CD8-positive, alpha-beta memory T cell (primary cell): Measurements from ENCODE around the gene FNDC3B. TPM values are rescaled to one million over a fixed set of nuclear protein-coding genes. Genes with fewer than 3 reads are reported as not detected.

Source experiments
- CTCF ChIA-PET: fragments of 350-600 bp; sonication (Branson Sonifier 250); formaldehyde crosslinking; loops from one replicate; lab custom pipeline; 2021; ENCODE audit warnings: antibody characterized with exemption; lab: Charles Lee
- POLR2A ChIA-PET: fragments of 350-600 bp; sonication (Branson Sonifier 250); formaldehyde crosslinking; loops from one replicate; lab custom pipeline; 2021; ENCODE audit warnings: antibody characterized with exemption; lab: Charles Lee
- DNase-seq, 5 donors: peaks; one replicate each; pipeline versions ENCODE4 v3.0.0 to v3.0.0-alpha.2; 2020 to 2022; ENCODE audit warnings: mixed read lengths in 1 of 5
- H3K27ac ChIP-seq: one replicate; pipeline ENCODE4 v1.7.0; 2013; ENCODE audit warnings: low read depth, mild to moderate bottlenecking, low read length, moderate library complexity
- H3K27me3 ChIP-seq: 2 replicates; pipeline ENCODE4 v1.7.0; 2013; ENCODE audit warnings: low read length, mild to moderate bottlenecking; ENCODE audit not compliant: insufficient read depth, poor library complexity, severe bottlenecking
- H3K36me3 ChIP-seq: 2 replicates; pipeline ENCODE4 v1.7.0; 2013; ENCODE audit warnings: mild to moderate bottlenecking, low read length, moderate library complexity; ENCODE audit not compliant: insufficient read depth
- H3K4me1 ChIP-seq: 2 replicates; pipeline ENCODE4 v1.7.0; 2013; ENCODE audit warnings: mild to moderate bottlenecking, low read length, moderate library complexity; ENCODE audit not compliant: insufficient read depth
- H3K4me3 ChIP-seq: 2 replicates; pipeline ENCODE4 v1.7.0; 2013; ENCODE audit warnings: mild to moderate bottlenecking, low read length
- H3K9me3 ChIP-seq: 2 replicates; pipeline ENCODE4 v1.7.0; 2013; ENCODE audit warnings: mild to moderate bottlenecking, low read length
- H3K27ac Mint-ChIP-seq, 8 donors: one replicate each; pipeline ENCODE4 v1.8.0; 2020 to 2021; ENCODE audit warnings: mixed read lengths in 8 of 8, mild to moderate bottlenecking in 6 of 8, inconsistent platforms in 3 of 8, moderate library complexity in 3 of 8
- H3K27me3 Mint-ChIP-seq, 2 donors: one replicate each; pipeline ENCODE4 v1.8.0; 2020 to 2021; ENCODE audit warnings: mixed read lengths in 2 of 2, mild to moderate bottlenecking in 1 of 2, moderate library complexity in 1 of 2
- H3K36me3 Mint-ChIP-seq, 3 donors: one replicate each; pipeline ENCODE4 v1.8.0; 2020 to 2021; ENCODE audit warnings: mixed read lengths in 3 of 3, inconsistent platforms in 1 of 3, mild to moderate bottlenecking in 1 of 3
- H3K4me1 Mint-ChIP-seq, 3 donors: one replicate each; pipeline ENCODE4 v1.8.0; 2020 to 2021; ENCODE audit warnings: mixed read lengths in 3 of 3, inconsistent platforms in 1 of 3, mild to moderate bottlenecking in 1 of 3
- H3K4me3 Mint-ChIP-seq, 7 donors: one replicate each; pipeline ENCODE4 v1.8.0; 2020 to 2021; ENCODE audit warnings: mixed read lengths in 7 of 7, mild to moderate bottlenecking in 6 of 7, moderate library complexity in 4 of 7, inconsistent platforms in 2 of 7
- H3K9me3 Mint-ChIP-seq, 5 donors: one replicate each; pipeline ENCODE4 v1.8.0; 2020 to 2022; ENCODE audit warnings: mixed read lengths in 5 of 5, mild to moderate bottlenecking in 3 of 5, moderate library complexity in 2 of 5, inconsistent platforms in 1 of 5
- polyA plus RNA-seq: library from polyadenylated mRNA; unstranded; fragments of 300-500 nt; fragmentation: Illumina TruSeq; gene quantifications from one replicate; pipeline ENCODE4 v1.2.3, GENCODE V29; 2021
- total RNA-seq, 2 experiments: library from RNA; stranded (reverse); gene quantifications; one replicate each; pipeline ENCODE4 v1.2.3, GENCODE V29; 2021

Gene FNDC3B
- total and polyA plus RNA-seq, 3 experiments from 2014 or later = 8.7 to 18.6 (median 17.4) TPM

- H3K4me1 Mint-ChIP-seq = peaks cover 24 to 44% (median 39%) of the 10 kb centered on the region in 3 donors
- H3K9me3 ChIP-seq = no peaks in the 10 kb centered on the region
- DNase-seq = no peak
- H3K36me3 Mint-ChIP-seq = peaks cover 0 to 4% (median 0%) of the 10 kb centered on the region in 3 donors
- H3K4me1 ChIP-seq = peaks cover 25% of the 10 kb centered on the region
- H3K4me3 ChIP-seq = no peak overlapping the region
- peak overlapping the region in 1 of 8 donors; percentile 35 for H3K27ac Mint-ChIP-seq
- ChIA-PET POLR2A (no interaction called here), CTCF (interaction anchor here (1.1 kb wide), 1 partner anchor 13 kb away, joined by 4 read pairs; no protein-coding TSS in a partner anchor)
- no peak overlapping the region for H3K27ac ChIP-seq
- no peaks in the 10 kb centered on the region for H3K36me3 ChIP-seq
- no peaks in the 10 kb centered on the region for H3K27me3 ChIP-seq
- H3K27me3 Mint-ChIP-seq = peaks cover 0 to 3% of the 10 kb centered on the region in 2 donors
- no peaks in the 10 kb centered on the region for H3K9me3 Mint-ChIP-seq
- no peak overlapping the region for H3K4me3 Mint-ChIP-seq
These were observed 55.5 kb downstream of the FNDC3B start for GRCh38 chr3:172094621-172095557.

- Mint-ChIP-seq H3K4me3 (no peak overlapping the region), H3K4me1 (peaks cover 35 to 55% (median 50%) of the 10 kb centered on the region in 3 donors)
These were observed 57.6 kb downstream of the FNDC3B start for GRCh38 chr3:172096881-172097420.

GRCh38 chr3:172097585-172097984, 58.2 kb downstream of the FNDC3B start:
- POLR2A ChIA-PET = no interaction called here
- H3K36me3 ChIP-seq = no peaks in the 10 kb centered on the region
- no peak overlapping the region for H3K27ac ChIP-seq
- DNase-seq = no peak
- no peak overlapping the region for H3K4me3 ChIP-seq
- peaks cover 46% of the 10 kb centered on the region for H3K4me1 ChIP-seq
- H3K9me3 ChIP-seq = no peaks in the 10 kb centered on the region
- Mint-ChIP-seq H3K27me3 (peaks cover 0 to 3% of the 10 kb centered on the region in 2 donors), H3K27ac (no peak overlapping the region), H3K9me3 (no peaks in the 10 kb centered on the region), H3K4me3 (no peak overlapping the region), H3K36me3 (peaks cover 0 to under 1% (median 0%) of the 10 kb centered on the region in 3 donors), H3K4me1 (peaks cover 41 to 61% (median 56%) of the 10 kb centered on the region in 3 donors)
- CTCF ChIA-PET = no interaction called here
- no peaks in the 10 kb centered on the region for H3K27me3 ChIP-seq

More at GRCh38 chr3:172096881-172097420, 57.6 kb downstream of the FNDC3B start:
- peaks cover 0 to 4% (median 0%) of the 10 kb centered on the region in 3 donors for H3K36me3 Mint-ChIP-seq
- no peaks in the 10 kb centered on the region for H3K27me3 ChIP-seq
- peaks cover 0 to 3% of the 10 kb centered on the region in 2 donors for H3K27me3 Mint-ChIP-seq
- H3K9me3 Mint-ChIP-seq = no peaks in the 10 kb centered on the region
- H3K36me3 ChIP-seq = no peaks in the 10 kb centered on the region
- ChIA-PET CTCF (no interaction called here), POLR2A (interaction anchor here (0.6 kb wide), 1 partner anchor 415 kb away, joined by 3 read pairs; no protein-coding TSS in a partner anchor)
- H3K4me3 ChIP-seq = no peak overlapping the region
- no peak overlapping the region for H3K27ac Mint-ChIP-seq
- H3K27ac ChIP-seq = no peak overlapping the region
- H3K9me3 ChIP-seq = no peaks in the 10 kb centered on the region
- DNase-seq = no peak
- peaks cover 40% of the 10 kb centered on the region for H3K4me1 ChIP-seq

GRCh38 chr3:172098698-172099494, 59.5 kb downstream of the FNDC3B start:
- no peak overlapping the region for H3K4me3 ChIP-seq
- H3K27ac ChIP-seq = no peak overlapping the region
- Mint-ChIP-seq H3K9me3 (no peaks in the 10 kb centered on the region), H3K36me3 (no peaks in the 10 kb centered on the region), H3K27ac (no peak overlapping the region), H3K4me3 (no peak overlapping the region), H3K4me1 (peaks cover 53 to 72% (median 70%) of the 10 kb centered on the region in 3 donors), H3K27me3 (peaks cover 0 to 3% of the 10 kb centered on the region in 2 donors)
- CTCF ChIA-PET = no interaction called here
- no peaks in the 10 kb centered on the region for H3K9me3 ChIP-seq
- no peaks in the 10 kb centered on the region for H3K27me3 ChIP-seq
- no peak for DNase-seq
- POLR2A ChIA-PET = no interaction called here
- H3K36me3 ChIP-seq = no peaks in the 10 kb centered on the region
- H3K4me1 ChIP-seq = peaks cover 59% of the 10 kb centered on the region

- Mint-ChIP-seq H3K9me3 (no peaks in the 10 kb centered on the region), H3K4me1 (peaks cover 56 to 75% (median 72%) of the 10 kb centered on the region in 3 donors), H3K27me3 (peaks cover 0 to 3% of the 10 kb centered on the region in 2 donors), H3K4me3 (no peak overlapping the region), H3K36me3 (no peaks in the 10 kb centered on the region), H3K27ac (peak overlapping the region in 2 of 8 donors; percentile 12 to 18)
- Histone ChIP-seq H3K9me3 (no peaks in the 10 kb centered on the region), H3K4me1 (peaks cover 65% of the 10 kb centered on the region), H3K27me3 (no peaks in the 10 kb centered on the region), H3K4me3 (no peak overlapping the region), H3K36me3 (no peaks in the 10 kb centered on the region), H3K27ac (no peak overlapping the region)
- POLR2A ChIA-PET = no interaction called here
- DNase-seq = no peak
- CTCF ChIA-PET = no interaction called here
These were observed 60.1 kb downstream of the FNDC3B start for GRCh38 chr3:172099495-172099808.

GRCh38 chr3:172100482-172100881, 61.1 kb downstream of the FNDC3B start:
- ChIA-PET POLR2A (no interaction called here), CTCF (interaction anchor here (1.0 kb wide), 1 partner anchor 65 kb away, joined by 3 read pairs; no protein-coding TSS in a partner anchor)
- Mint-ChIP-seq H3K4me3 (no peak overlapping the region), H3K36me3 (no peaks in the 10 kb centered on the region), H3K27me3 (peaks cover 0 to 3% of the 10 kb centered on the region in 2 donors), H3K27ac (no peak overlapping the region), H3K4me1 (peaks cover 55 to 76% (median 72%) of the 10 kb centered on the region in 3 donors), H3K9me3 (no peaks in the 10 kb centered on the region)
- Histone ChIP-seq H3K27me3 (no peaks in the 10 kb centered on the region), H3K4me3 (no peak overlapping the region), H3K27ac (no peak overlapping the region), H3K36me3 (no peaks in the 10 kb centered on the region), H3K9me3 (no peaks in the 10 kb centered on the region), H3K4me1 (peaks cover 73% of the 10 kb centered on the region)
- no peak for DNase-seq

- Mint-ChIP-seq H3K27ac (no peak overlapping the region), H3K36me3 (no peaks in the 10 kb centered on the region), H3K4me3 (peak overlapping the region in 1 of 7 donors; percentile 9), H3K4me1 (peaks cover 59 to 77% (median 73%) of the 10 kb centered on the region in 3 donors), H3K27me3 (peaks cover 0 to 3% of the 10 kb centered on the region in 2 donors), H3K9me3 (no peaks in the 10 kb centered on the region)
- POLR2A ChIA-PET = interaction anchor here (0.9 kb wide), 1 partner anchor 18 kb away, joined by 3 read pairs; no protein-coding TSS in a partner anchor
- DNase-seq = no peak
- CTCF ChIA-PET = interaction anchor here (1.0 to 2.3 kb wide), 2 partner anchors 65 to 231 kb away, joined by 3 to 6 read pairs; no protein-coding TSS in a partner anchor
- no peaks in the 10 kb centered on the region for H3K36me3 ChIP-seq
- no peaks in the 10 kb centered on the region for H3K9me3 ChIP-seq
- H3K4me1 ChIP-seq = peaks cover 80% of the 10 kb centered on the region
- no peaks in the 10 kb centered on the region for H3K27me3 ChIP-seq
- no peak overlapping the region for H3K27ac ChIP-seq
- no peak overlapping the region for H3K4me3 ChIP-seq
These were observed 61.7 kb downstream of the FNDC3B start for GRCh38 chr3:172101107-172101506.
